Progenitor cell of endocrine pancreas (in vitro differentiated cells): ENCODE results near the gene CCND2. TPM values are rescaled to one million over a fixed set of nuclear protein-coding genes. Genes with fewer than 3 reads are reported as not detected.

Source experiments
- DNase-seq: peaks from one replicate; pipeline ENCODE4 v3.0.0; 2021; ENCODE audit warnings: low spot score; ENCODE audit not compliant: unreplicated experiment
- H3K27ac Mint-ChIP-seq: 2 replicates; pipeline ENCODE4 v1.8.0; 2021; ENCODE audit warnings: mild to moderate bottlenecking, moderate library complexity, mixed read lengths
- H3K27me3 Mint-ChIP-seq: 2 replicates; pipeline ENCODE4 v1.8.0; 2021; ENCODE audit warnings: mixed read lengths
- H3K36me3 Mint-ChIP-seq: 2 replicates; pipeline ENCODE4 v1.8.0; 2022; ENCODE audit warnings: mixed read lengths; ENCODE audit not compliant: insufficient read depth
- H3K4me1 Mint-ChIP-seq: 2 replicates; pipeline ENCODE4 v1.8.0; 2021; ENCODE audit warnings: low read depth, mixed read lengths
- H3K4me3 Mint-ChIP-seq: 2 replicates; pipeline ENCODE4 v1.8.0; 2021; ENCODE audit warnings: low read depth, mild to moderate bottlenecking, moderate library complexity, mixed read lengths
- H3K9me3 Mint-ChIP-seq: 2 replicates; pipeline ENCODE4 v1.8.0; 2021; ENCODE audit warnings: low read depth, mixed read lengths
- CTCF ChIP-seq: fragments of 200-600 bp; sonication (generic); IDR thresholded peaks from one replicate; pipeline ENCODE4 v1.5.0; 2021; ENCODE audit warnings: antibody characterized with exemption, mild to moderate bottlenecking; ENCODE audit not compliant: unreplicated experiment
- total RNA-seq: library from RNA; stranded (reverse); gene quantifications from 2 replicates; pipeline ENCODE4 v1.2.1, GENCODE V29; 2021

CCND2 gene
- total RNA-seq, 1 donor from 2014 or later: 463 TPM

DNA sequence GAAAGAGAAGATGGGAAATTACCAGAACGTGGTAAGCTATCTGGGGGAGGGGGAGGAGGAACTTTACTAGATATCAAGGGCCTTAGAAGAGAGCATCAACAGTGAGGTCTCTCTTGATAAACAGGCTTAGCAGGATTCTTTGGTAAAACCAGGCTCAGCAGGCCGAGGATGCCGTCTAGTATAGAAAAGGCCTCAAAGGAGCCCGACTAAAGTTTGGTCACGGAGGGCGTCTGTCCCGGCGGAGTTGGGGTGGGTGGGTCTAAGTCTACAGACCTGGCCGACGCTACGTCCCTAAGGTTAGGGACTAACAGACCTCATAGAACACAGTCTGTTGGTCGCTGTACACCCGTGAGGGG is 46.9 kb downstream of the CCND2 start:
- Mint-ChIP-seq H3K4me1 (peaks cover 11% of the 10 kb centered on the region), H3K36me3 (peaks cover 6% of the 10 kb centered on the region), H3K9me3 (peaks cover 3% of the 10 kb centered on the region), H3K27ac (peak overlapping the region; percentile 98), H3K4me3 (peak overlapping the region; percentile 90), H3K27me3 (no peaks in the 10 kb centered on the region)
- no peak for DNase-seq
- TF ChIP-seq CTCF: no peak

DNA sequence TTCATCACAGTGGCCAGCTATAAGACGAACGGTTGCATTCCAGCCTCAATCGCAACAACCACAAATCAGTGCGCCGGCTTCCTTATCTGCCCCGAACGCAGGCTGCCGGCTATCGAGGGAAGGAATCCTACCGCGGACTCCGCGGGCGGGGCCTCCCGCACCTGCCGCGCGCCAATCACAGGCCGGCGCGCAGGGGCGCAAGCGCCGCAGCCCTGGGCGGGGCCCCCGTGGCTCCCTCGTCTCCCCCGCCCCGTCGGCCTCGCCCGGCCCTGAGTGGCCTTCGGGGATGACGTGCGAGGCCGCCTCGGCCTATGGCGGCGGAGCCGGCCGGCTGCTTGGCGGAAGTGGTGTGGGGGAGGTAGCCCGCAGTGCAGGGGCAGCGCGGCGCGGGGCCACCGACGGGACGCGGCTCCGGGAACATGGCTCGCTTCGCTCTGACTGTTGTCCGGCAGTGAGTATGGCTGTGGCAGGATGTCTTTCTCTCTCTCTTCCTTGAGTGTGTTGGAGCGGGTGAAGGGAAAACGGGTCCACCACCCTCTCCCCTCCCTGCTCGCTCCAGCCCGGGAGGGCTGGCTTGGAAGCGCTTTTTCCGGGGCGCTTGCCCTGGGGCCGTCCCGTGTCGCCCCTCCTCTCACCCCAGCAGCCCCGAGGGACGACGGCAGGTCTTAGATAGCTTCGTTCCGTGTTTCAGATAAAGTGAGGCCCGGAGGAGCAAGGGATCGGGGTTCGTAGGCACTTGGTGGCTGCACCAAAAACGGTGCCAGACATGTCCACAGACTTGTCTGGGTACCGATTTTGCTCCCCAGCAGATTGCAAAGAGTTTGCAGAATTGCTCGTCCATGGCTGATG is 47.5 kb downstream of the CCND2 start, which contains the start of gene TIGAR:
TSS of gene TIGAR (plus strand) at position 361 of the 849 bp plus-strand sequence. CDS start at position 420, 59 bp downstream.
- H3K27me3 Mint-ChIP-seq: no peaks in the 10 kb centered on the region
- DNase-seq: peak; percentile 99
- H3K27ac Mint-ChIP-seq: peak within 1 kb of the TSS; percentile 98
- peak within 1 kb of the TSS; percentile 90 for H3K4me3 Mint-ChIP-seq
- H3K9me3 Mint-ChIP-seq: peaks cover 3% of the 10 kb centered on the region
- H3K36me3 Mint-ChIP-seq: peaks cover 8% of the 10 kb centered on the region
- H3K4me1 Mint-ChIP-seq: peaks cover 11% of the 10 kb centered on the region
- TF ChIP-seq CTCF: no peak

- peaks cover 11% of the 10 kb centered on the region for H3K36me3 Mint-ChIP-seq
- peak overlapping the region; percentile 90 for H3K4me3 Mint-ChIP-seq
- no peaks in the 10 kb centered on the region for H3K27me3 Mint-ChIP-seq
- peaks cover 3% of the 10 kb centered on the region for H3K9me3 Mint-ChIP-seq
- no peak for DNase-seq
- peaks cover 11% of the 10 kb centered on the region for H3K4me1 Mint-ChIP-seq
- H3K27ac Mint-ChIP-seq: no peak overlapping the region
- no peak for TF ChIP-seq CTCF
Observed at GRCh38 chr12:4322726-4323125, 49.2 kb downstream of the CCND2 start.

Other genes starting within 250 kb of the CCND2 start
- gene TIGAR, start 47.5 kb downstream of the CCND2 start, total RNA-seq: 18.2 and 21.6 TPM in 2 replicates
- gene FGF23, start 106.0 kb downstream of the CCND2 start, total RNA-seq: 0.14 and 0.40 TPM in 2 replicates
- gene FGF6, start 172.1 kb downstream of the CCND2 start, total RNA-seq: not detected in 2 replicates